Breast epithelium (tissue), 4 donors: ENCODE results near the gene XPNPEP1. TPM values are rescaled to one million over a fixed set of nuclear protein-coding genes. Genes with fewer than 3 reads are reported as not detected.

Experiments used
- DNase-seq, 2 donors: peaks; one replicate each; pipeline ENCODE4 v3.0.0-alpha.2; 2019; ENCODE audit warnings: low spot score in 2 of 2
- H3K27ac ChIP-seq, 2 donors: fragments of 200-600 bp; sonication (generic) in 1 of 2; one replicate each; pipeline ENCODE4 v1.5.1; 2016 to 2019; ENCODE audit warnings: mild to moderate bottlenecking in 1 of 2
- H3K27me3 ChIP-seq, 2 donors: fragments of 200-600 bp; sonication (generic) in 1 of 2; one replicate each; pipeline versions ENCODE4 v1.5.1 to v1.6.0; 2017 to 2019; ENCODE audit warnings: control low read depth in 1 of 2, mild to moderate bottlenecking in 1 of 2
- H3K36me3 ChIP-seq: fragments of 200-600 bp; one replicate; pipeline ENCODE4 v1.5.1; 2019
- H3K4me1 ChIP-seq, 2 donors: fragments of 200-600 bp; sonication (generic); one replicate each; pipeline ENCODE4 v1.5.1; 2016 to 2019; ENCODE audit warnings: control low read depth in 1 of 2
- H3K4me3 ChIP-seq, 3 donors: fragments of 200-600 bp; sonication (generic); 1 replicate in 2 of 3; 2 replicates in 1 of 3; pipeline ENCODE4 v1.5.1; 2016 to 2019; ENCODE audit warnings: mild to moderate bottlenecking in 3 of 3, moderate library complexity in 2 of 3
- H3K9me3 ChIP-seq, 2 donors: fragments of 200-600 bp; sonication (generic) in 1 of 2; one replicate each; pipeline ENCODE4 v1.5.1; 2016 to 2019; ENCODE audit warnings: control low read depth in 1 of 2
- POLR2A ChIP-seq: fragments of 450-650 bp; IDR thresholded peaks from one replicate; pipeline ENCODE4 v1.6.1; 2016; ENCODE audit warnings: antibody characterized with exemption, mild to moderate bottlenecking, moderate library complexity
- POLR2AphosphoS5 ChIP-seq, 3 donors: sonication (generic); formaldehyde crosslinking; IDR thresholded peaks; one replicate each; pipeline ENCODE4 v1.6.1; 2017; ENCODE audit warnings: antibody characterized with exemption in 3 of 3
- intact Hi-C: fragments of 100-400 bp; cut with DNase I; formaldehyde crosslinking; loops from one replicate; pipeline ENCODE4 v1.15.1; 2023; ENCODE audit warnings: low total_unique reads
- total RNA-seq, 3 donors: library from RNA; depleted of rRNA; stranded (reverse); fragments of >200 nt; gene quantifications; one replicate each; pipeline ENCODE4 v1.1.0, GENCODE V29; 2016
- TF ChIP-seq, protein P1 (sequence below), 3 donors: fragments of 450-650 bp; IDR thresholded peaks; one replicate each; pipeline ENCODE4 v1.5.1; 2016 to 2017; ENCODE audit warnings: antibody characterized with exemption in 3 of 3, mild to moderate bottlenecking in 3 of 3, moderate library complexity in 3 of 3

The XPNPEP1 gene
- total RNA-seq, 3 donors from 2014 or later: 61.1 to 89.5 (median 89.0) TPM

DNA sequence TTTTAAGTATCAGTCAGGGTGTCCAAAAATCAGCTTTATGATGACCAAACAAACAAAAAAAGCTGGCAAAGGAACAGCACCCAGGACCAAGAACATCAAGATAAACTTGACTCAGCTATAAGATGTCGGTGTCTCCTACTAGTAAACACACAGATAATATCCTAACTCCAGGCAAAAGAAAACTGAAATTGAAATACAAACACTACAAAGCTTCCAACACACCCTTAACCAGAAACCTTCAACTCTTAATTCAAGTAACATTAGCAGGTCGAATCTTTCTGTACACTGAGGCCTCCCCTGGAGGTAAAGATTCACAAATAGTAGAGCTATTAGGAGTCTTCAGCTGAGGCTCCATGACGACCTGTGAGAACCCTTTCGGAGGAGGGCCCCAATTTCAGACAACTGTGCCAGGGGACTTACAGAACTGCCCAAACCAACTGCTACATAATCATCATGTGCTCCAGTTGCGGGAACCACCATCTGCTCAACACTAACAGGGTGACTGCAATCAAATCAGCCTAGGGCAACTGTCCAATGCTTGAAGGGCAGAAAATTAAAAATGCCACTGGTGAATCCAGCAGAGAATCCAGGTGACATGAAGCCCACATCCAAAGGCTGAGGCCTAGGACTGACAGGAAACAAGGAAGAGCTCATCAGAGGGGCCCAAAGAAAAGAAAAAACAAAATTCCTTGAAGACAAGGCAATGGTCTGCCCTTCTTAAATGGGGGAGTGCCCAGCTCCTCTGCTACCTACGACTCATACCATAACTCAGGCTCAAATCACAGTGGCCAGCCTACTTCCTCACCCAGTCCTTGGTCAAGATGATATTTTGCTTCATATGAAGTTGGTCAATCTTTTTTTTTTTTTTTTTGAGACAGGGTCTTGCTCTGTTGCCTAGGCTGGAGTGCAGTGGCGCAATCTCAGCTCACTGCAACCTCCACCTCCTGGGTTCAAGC, 20.0 kb downstream of the XPNPEP1 start:
- peaks cover 14 to 22% of the 10 kb centered on the region in 2 donors for H3K4me1 ChIP-seq
- no peaks in the 10 kb centered on the region for H3K27me3 ChIP-seq
- H3K36me3 ChIP-seq: no peaks in the 10 kb centered on the region
- H3K4me3 ChIP-seq: peak overlapping the region in 1 of 3 donors; percentile 6
- DNase-seq: no peak
- intact Hi-C loops: no loop called here
- TF ChIP-seq, protein P1, sequence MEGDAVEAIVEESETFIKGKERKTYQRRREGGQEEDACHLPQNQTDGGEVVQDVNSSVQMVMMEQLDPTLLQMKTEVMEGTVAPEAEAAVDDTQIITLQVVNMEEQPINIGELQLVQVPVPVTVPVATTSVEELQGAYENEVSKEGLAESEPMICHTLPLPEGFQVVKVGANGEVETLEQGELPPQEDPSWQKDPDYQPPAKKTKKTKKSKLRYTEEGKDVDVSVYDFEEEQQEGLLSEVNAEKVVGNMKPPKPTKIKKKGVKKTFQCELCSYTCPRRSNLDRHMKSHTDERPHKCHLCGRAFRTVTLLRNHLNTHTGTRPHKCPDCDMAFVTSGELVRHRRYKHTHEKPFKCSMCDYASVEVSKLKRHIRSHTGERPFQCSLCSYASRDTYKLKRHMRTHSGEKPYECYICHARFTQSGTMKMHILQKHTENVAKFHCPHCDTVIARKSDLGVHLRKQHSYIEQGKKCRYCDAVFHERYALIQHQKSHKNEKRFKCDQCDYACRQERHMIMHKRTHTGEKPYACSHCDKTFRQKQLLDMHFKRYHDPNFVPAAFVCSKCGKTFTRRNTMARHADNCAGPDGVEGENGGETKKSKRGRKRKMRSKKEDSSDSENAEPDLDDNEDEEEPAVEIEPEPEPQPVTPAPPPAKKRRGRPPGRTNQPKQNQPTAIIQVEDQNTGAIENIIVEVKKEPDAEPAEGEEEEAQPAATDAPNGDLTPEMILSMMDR (IDR thresholded peaks at IDR 0.05): no peak
- TF ChIP-seq POLR2A (no peak), POLR2AphosphoS5 (IDR thresholded peaks at IDR 0.05) (no peak)
- H3K9me3 ChIP-seq: no peaks in the 10 kb centered on the region
- peak overlapping the region; percentile 69 to 77 for H3K27ac ChIP-seq

DNA sequence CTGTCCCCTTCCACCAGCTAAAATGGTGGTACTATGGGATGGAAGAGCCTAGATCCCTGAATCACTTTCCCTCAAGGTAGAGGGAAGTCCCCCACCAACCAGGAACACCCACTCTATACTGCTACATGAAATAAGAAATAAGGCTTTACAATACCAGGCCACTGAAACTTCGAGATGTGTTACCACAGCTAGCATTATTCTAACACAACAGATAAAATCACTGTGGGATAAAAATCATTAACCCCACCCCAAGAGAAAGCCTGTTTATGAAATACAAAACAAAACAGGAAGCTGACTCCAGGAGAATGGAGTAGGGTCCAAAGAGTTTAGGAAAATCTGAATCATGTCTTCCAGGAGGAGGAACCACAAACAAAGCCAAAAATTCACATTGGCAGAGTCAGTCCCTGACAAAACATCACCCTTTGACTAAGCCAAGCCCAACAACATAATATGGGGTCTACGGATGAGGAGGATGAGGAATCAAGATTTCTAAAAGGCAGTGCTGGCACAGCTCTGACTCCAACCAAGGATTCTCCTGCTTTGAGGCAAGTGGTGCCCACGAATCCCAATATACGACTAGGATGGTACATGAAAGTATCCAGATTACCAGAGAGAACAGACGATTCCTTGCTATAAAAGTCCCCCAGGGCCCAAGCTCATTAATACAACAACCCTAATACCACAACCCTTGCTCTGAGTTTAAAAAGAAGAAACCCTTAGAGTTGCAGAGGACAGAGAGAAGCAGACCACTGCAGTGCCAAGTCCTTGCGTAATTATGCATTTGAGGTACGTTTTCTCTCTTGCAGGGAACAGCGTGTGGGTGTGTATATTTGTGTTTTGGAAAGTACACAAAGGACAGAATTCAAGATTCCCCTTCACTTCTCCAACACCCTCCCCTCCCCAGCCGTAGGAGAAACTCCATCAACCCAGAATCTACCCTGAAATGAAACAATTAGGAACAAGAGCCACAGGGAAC, 23.7 kb downstream of the XPNPEP1 start:
- no peaks in the 10 kb centered on the region for H3K9me3 ChIP-seq
- peak overlapping the region; percentile 76 to 93 for H3K27ac ChIP-seq
- TF ChIP-seq, protein P1 (IDR thresholded peaks at IDR 0.05): no peak
- TF ChIP-seq POLR2A (no peak), POLR2AphosphoS5 (IDR thresholded peaks at IDR 0.05) (peak in 1 of 3 donors; percentile 14)
- peak overlapping the region in 1 of 3 donors; percentile 18 for H3K4me3 ChIP-seq
- H3K4me1 ChIP-seq: peaks cover 17 to 36% of the 10 kb centered on the region in 2 donors
- H3K36me3 ChIP-seq: no peaks in the 10 kb centered on the region
- DNase-seq: peak in 1 of 2 donors; percentile 68
- intact Hi-C loops: no loop called here
- no peaks in the 10 kb centered on the region for H3K27me3 ChIP-seq

DNA sequence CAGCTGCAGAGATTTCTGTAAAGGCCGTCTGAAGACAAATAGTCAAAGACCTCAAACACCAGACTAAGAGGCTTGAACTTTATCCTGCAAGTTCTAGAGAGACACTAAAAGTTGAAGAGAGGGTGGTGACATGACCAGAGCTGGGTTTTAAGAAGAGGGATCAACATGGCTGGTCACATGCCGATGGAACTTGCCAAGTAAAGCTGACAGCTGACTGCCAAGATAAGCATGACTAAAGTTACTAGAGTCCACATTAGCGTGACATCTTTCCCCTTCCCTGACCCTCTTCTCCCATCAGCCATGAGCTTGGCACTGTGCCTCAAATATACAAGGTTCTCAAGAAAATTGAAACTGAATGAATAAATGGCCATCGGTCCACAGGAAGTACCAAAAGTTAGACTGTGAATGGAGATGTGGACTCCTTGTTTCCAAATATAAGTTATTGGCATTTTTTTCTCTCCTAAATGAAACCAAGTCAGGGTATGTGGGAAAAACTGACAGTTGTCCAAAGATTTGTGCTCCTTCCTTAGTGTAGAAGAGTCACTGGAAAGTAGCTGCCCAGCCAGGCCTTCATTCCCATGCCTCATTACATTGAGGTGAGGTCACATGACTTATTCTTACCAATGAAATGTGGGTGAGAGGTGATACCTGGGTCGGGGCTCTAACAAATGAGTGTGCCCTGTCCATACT, 24.5 kb downstream of the XPNPEP1 start:
- no peak for TF ChIP-seq POLR2AphosphoS5 (IDR thresholded peaks at IDR 0.05)
- TF ChIP-seq, protein P1 (IDR thresholded peaks at IDR 0.05): no peak
- TF ChIP-seq POLR2A: no peak
- Histone ChIP-seq H3K9me3 (no peaks in the 10 kb centered on the region), H3K27me3 (no peaks in the 10 kb centered on the region), H3K4me1 (peaks cover 17 to 39% of the 10 kb centered on the region in 2 donors), H3K4me3 (no peak overlapping the region), H3K27ac (peak overlapping the region; percentile 76 to 93), H3K36me3 (no peaks in the 10 kb centered on the region)
- intact Hi-C loops: no loop called here
- no peak for DNase-seq

DNA sequence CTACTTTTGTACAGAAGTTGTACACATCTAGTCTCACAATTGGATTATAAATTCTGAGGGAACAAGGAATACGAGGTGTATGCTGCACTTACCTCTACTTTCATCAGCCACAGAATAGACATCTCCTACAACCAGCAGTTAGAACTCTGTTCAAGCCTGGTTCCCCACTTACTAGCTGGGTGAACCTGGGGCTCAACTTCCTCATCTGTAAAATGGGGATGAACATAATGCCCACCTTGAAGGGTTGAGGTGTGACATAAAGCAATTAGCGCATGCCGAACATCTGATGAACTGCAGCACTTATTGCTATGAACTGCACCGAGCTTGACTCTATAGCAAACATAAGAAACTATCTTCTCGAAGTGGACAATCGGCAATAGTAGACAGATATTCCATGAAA, 25.3 kb downstream of the XPNPEP1 start:
- no peak overlapping the region for H3K4me3 ChIP-seq
- TF ChIP-seq, protein P1 (IDR thresholded peaks at IDR 0.05): no peak
- TF ChIP-seq POLR2AphosphoS5 (IDR thresholded peaks at IDR 0.05): no peak
- no peak for TF ChIP-seq POLR2A
- H3K27me3 ChIP-seq: no peaks in the 10 kb centered on the region
- no peaks in the 10 kb centered on the region for H3K36me3 ChIP-seq
- H3K4me1 ChIP-seq: peaks cover 17 to 39% of the 10 kb centered on the region in 2 donors
- peak overlapping the region; percentile 76 to 93 for H3K27ac ChIP-seq
- intact Hi-C loops: no loop called here
- no peak for DNase-seq
- no peaks in the 10 kb centered on the region for H3K9me3 ChIP-seq
